GM12872 (cell line): ENCODE measurements around the gene ENC1.

Experiments
- TF ChIP-seq, protein P1 (sequence below): IDR thresholded peaks from 3 replicates; pipeline ENCODE4 v1.5.1; 2011; ENCODE audit warnings: low read depth, mild to moderate bottlenecking, low read length, moderate library complexity; ENCODE audit not compliant: insufficient read depth

ENC1 gene

DNA sequence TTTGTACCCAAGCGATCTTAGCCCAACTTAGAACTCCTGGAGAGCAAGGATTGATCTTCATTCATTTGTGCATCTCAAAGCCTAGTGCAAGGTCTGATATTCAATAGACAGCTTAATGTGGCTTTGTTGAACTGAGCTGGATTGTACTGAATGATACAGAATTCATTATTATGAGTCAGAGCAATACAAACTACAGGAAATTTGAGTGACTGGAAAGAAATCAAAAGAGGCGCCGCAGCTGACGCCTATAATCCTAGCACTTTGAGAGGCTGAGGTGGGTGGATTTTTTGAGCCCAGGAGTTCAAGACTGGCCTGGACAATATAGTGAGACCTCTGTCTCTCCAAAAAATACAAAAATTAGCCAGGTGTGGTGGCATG, 58.6 kb downstream of the ENC1 start:
- TF ChIP-seq, protein P1, sequence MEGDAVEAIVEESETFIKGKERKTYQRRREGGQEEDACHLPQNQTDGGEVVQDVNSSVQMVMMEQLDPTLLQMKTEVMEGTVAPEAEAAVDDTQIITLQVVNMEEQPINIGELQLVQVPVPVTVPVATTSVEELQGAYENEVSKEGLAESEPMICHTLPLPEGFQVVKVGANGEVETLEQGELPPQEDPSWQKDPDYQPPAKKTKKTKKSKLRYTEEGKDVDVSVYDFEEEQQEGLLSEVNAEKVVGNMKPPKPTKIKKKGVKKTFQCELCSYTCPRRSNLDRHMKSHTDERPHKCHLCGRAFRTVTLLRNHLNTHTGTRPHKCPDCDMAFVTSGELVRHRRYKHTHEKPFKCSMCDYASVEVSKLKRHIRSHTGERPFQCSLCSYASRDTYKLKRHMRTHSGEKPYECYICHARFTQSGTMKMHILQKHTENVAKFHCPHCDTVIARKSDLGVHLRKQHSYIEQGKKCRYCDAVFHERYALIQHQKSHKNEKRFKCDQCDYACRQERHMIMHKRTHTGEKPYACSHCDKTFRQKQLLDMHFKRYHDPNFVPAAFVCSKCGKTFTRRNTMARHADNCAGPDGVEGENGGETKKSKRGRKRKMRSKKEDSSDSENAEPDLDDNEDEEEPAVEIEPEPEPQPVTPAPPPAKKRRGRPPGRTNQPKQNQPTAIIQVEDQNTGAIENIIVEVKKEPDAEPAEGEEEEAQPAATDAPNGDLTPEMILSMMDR: no peak

DNA sequence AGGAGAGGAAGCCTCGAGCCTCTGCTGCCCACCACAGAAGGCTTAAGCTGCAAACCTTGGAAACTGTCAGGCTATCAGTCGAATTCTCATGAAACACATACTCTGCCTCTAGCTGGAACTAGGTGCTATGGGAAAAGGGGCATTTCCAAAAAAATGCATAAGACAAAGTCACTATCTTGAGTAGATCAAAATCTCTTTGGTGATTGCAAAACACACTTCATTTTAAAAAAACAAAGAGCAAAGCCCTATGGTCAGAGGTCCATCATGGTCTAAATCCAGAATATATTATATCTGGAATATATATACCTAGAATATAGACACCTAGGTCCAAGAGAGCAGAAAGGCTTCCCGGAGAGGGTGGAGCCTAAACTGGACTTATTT, 59.8 kb downstream of the ENC1 start:
- TF ChIP-seq, protein P1: no peak

DNA sequence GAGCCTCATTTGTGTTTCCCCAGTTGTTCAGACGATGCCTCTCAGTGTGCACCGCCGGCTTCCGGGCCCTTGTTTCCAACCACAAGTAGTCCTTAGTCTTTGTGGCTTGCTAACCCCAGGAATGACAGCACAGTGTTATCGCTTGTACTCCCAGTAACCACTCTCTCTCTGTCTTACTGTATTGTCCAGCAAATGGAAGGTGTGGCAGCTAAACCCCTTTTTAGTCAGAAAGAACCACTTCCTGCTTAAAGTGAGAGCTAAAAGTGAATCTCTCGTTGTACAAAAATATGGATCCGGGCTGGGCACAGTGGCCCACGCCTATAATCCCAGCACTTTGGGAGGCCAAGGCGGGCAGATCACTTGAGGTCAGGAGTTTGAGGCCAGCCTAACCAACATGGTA, 61.3 kb downstream of the ENC1 start:
- TF ChIP-seq, protein P1: no peak

DNA sequence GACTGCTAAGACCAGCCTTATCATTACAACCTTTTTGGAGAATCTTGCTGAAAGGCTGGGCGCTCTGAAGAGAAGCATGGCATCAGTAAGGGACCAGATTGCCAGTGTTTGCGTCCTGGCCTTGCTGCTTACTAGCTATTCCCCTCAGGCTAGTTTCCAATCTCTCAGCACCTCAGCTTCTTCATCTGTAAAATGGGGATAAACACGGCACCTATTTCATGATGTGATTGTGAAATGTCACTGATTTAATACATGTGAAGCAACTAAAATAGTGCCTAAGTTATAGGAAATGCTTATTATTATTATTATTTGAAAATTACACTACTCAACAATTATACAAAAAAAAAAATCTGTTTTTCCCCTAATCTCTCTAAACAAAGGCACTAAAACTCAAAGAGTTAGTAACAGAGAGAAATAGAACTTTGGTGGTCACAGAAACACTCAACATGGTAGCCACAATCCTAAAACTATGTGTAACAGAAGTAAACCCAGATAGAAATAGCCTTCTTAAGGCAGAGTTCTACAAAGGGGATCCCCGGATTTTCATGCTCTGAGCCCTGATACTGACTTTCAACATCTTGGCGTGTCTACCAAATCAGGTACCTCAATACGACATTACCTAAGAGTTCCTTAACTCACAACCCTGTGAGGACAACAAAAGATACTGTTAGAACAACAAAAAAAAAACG, 62.0 kb downstream of the ENC1 start:
- TF ChIP-seq, protein P1: no peak
